ENCODE measurements around the gene OR2W3.

- no peak for TF ChIP-seq POLR2A (IDR thresholded peaks at IDR 0.05)
- TF ChIP-seq CTCF (IDR thresholded peaks at IDR 0.05 in 8 of 11, conservative IDR thresholded peaks at IDR 0.05 in 3 of 11): no peak
- TF ChIP-seq POLR2AphosphoS5 (IDR thresholded peaks at IDR 0.05): no peak
Observed at GRCh38 chr1:247883346-247883745, 12.0 kb upstream of the OR2W3 start.

All from spleen (tissue), 7 donors.